ENCODE measurements around the gene GLIS1.

The GLIS1 gene

DNA sequence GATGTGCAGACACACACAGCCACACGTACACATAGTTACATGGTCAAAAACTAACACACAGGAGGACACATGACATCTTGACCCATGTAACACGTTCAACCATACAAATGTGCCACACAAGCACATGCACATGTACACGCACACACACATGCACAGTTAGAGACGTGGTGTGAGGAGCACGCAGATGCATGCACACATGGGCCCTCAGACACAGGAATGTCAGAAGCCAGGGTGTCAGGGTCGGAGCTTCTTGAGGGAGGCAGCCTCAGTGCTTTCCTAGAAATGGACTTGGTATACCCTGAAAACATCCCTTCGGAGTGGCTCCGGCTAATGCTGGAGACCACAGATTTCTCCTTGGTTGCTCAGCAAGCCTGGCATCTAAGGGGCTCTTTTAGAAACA is 165.4 kb downstream of the GLIS1 start:
- Histone ChIP-seq H3K27ac (no peak overlapping the region), H3K9ac (ENCODE audit: insufficient read length) (no peak overlapping the region), H3K9me3 (ENCODE audit: low read depth, low read length) (no peaks in the 10 kb centered on the region), H3K36me3 (ENCODE audit: insufficient read depth, low read length) (no peaks in the 10 kb centered on the region), H3K4me3 (no peak overlapping the region)
- TF ChIP-seq EZH2 (IDR thresholded peaks at IDR 0.05) (no peak), POLR2AphosphoS5 (IDR thresholded peaks at IDR 0.05; ENCODE audit: borderline replicate concordance, low read depth, low read length) (no peak), FOXP2 (optimal IDR thresholded peaks at IDR 0.05; ENCODE audit: control extremely low read depth, extremely low read length, insufficient read depth) (no peak)
- no peak for DNase-seq (ENCODE audit: low read depth, low spot score)

DNA sequence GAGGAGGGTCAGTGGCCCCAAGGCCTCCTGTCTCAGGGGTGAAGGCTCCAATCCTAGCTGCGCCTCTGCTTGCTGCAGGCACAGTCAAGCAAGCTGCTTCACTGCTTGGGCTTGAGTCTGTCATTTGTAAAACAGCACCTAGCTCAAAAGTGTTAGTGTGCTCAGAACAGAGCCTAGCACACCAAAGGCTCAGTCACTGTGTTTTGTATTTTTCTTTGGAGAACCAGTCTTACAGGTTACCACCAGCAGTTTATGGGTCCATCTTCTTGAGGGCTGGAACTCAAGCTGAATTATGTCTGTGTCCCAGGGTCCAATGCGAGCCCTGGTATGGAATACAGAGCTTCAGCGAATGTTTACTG is 166.2 kb downstream of the GLIS1 start:
- no peaks in the 10 kb centered on the region for H3K36me3 ChIP-seq (ENCODE audit: insufficient read depth, low read length)
- TF ChIP-seq POLR2AphosphoS5 (IDR thresholded peaks at IDR 0.05; ENCODE audit: borderline replicate concordance, low read depth, low read length): no peak
- no peak overlapping the region for H3K9ac ChIP-seq (ENCODE audit: insufficient read length)
- no peak overlapping the region for H3K4me3 ChIP-seq
- DNase-seq (ENCODE audit: low read depth, low spot score): no peak
- H3K27ac ChIP-seq: no peak overlapping the region
- no peaks in the 10 kb centered on the region for H3K9me3 ChIP-seq (ENCODE audit: low read depth, low read length)

GRCh38 chr1:53572065-53572814 is 166.7 kb downstream of the GLIS1 start:
- H3K27ac ChIP-seq: peak overlapping the region; percentile 16; the same call in 1 of the 2 replicates
- DNase-seq (ENCODE audit: low read depth, low spot score): no peak
- TF ChIP-seq FOXP2 (optimal IDR thresholded peaks at IDR 0.05; ENCODE audit: control extremely low read depth, extremely low read length, insufficient read depth): no peak
- TF ChIP-seq EZH2 (IDR thresholded peaks at IDR 0.05): no peak
- no peak for TF ChIP-seq POLR2AphosphoS5 (IDR thresholded peaks at IDR 0.05; ENCODE audit: borderline replicate concordance, low read depth, low read length)
- no peak overlapping the region for H3K9ac ChIP-seq (ENCODE audit: insufficient read length)
- no peaks in the 10 kb centered on the region for H3K36me3 ChIP-seq (ENCODE audit: insufficient read depth, low read length)
- H3K9me3 ChIP-seq (ENCODE audit: low read depth, low read length): no peaks in the 10 kb centered on the region
- H3K4me3 ChIP-seq: no peak overlapping the region; the same call in 1 of the 2 replicates

GRCh38 chr1:53568540-53568939 is 170.4 kb downstream of the GLIS1 start:
- Histone ChIP-seq H3K36me3 (ENCODE audit: insufficient read depth, low read length) (no peaks in the 10 kb centered on the region), H3K27ac (no peak overlapping the region), H3K9ac (ENCODE audit: insufficient read length) (no peak overlapping the region), H3K9me3 (ENCODE audit: low read depth, low read length) (no peaks in the 10 kb centered on the region), H3K4me3 (no peak overlapping the region)
- DNase-seq (ENCODE audit: low read depth, low spot score): no peak
- TF ChIP-seq EZH2 (IDR thresholded peaks at IDR 0.05): no peak
- no peak for TF ChIP-seq POLR2AphosphoS5 (IDR thresholded peaks at IDR 0.05; ENCODE audit: borderline replicate concordance, low read depth, low read length)
- TF ChIP-seq FOXP2 (optimal IDR thresholded peaks at IDR 0.05; ENCODE audit: control extremely low read depth, extremely low read length, insufficient read depth): no peak

DNA sequence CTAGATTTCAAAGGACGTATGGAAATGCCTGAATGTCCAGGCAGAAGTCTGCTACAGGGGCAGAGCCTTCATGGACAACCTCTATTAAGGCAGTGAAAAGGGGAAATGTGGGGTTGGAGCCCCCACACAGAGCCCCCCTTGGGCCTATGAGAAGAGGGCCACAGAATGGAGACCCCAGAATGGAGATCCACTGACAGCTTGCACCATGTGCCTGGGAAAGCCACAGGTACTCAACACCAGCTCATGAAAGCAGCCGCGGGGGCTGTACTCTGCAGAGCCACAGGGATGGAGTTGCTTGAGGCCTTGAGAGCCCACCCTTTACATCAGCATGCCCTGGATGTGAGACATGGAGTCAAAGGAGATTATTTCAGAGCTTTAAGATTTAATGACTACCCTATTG is 171.1 kb downstream of the GLIS1 start:
- Histone ChIP-seq H3K27ac (no peak overlapping the region), H3K9me3 (ENCODE audit: low read depth, low read length) (no peaks in the 10 kb centered on the region), H3K9ac (ENCODE audit: insufficient read length) (no peak overlapping the region), H3K4me3 (no peak overlapping the region), H3K36me3 (ENCODE audit: insufficient read depth, low read length) (no peaks in the 10 kb centered on the region)
- no peak for DNase-seq (ENCODE audit: low read depth, low spot score)
- TF ChIP-seq FOXP2 (optimal IDR thresholded peaks at IDR 0.05; ENCODE audit: control extremely low read depth, extremely low read length, insufficient read depth): no peak
- no peak for TF ChIP-seq EZH2 (IDR thresholded peaks at IDR 0.05)

- Histone ChIP-seq H3K27ac (no peak overlapping the region), H3K4me3 (no peak overlapping the region), H3K9ac (ENCODE audit: insufficient read length) (no peak overlapping the region), H3K9me3 (ENCODE audit: low read depth, low read length) (no peaks in the 10 kb centered on the region), H3K36me3 (ENCODE audit: insufficient read depth, low read length) (no peaks in the 10 kb centered on the region)
- DNase-seq (ENCODE audit: low read depth, low spot score): no peak
- TF ChIP-seq EZH2 (IDR thresholded peaks at IDR 0.05) (no peak), FOXP2 (optimal IDR thresholded peaks at IDR 0.05; ENCODE audit: control extremely low read depth, extremely low read length, insufficient read depth) (no peak), POLR2AphosphoS5 (IDR thresholded peaks at IDR 0.05; ENCODE audit: borderline replicate concordance, low read depth, low read length) (no peak)
Measured at GRCh38 chr1:53567450-53567849, 171.5 kb downstream of the GLIS1 start.

GRCh38 chr1:53563611-53564010 is 175.4 kb downstream of the GLIS1 start:
- no peak overlapping the region for H3K9ac ChIP-seq (ENCODE audit: insufficient read length)
- TF ChIP-seq FOXP2 (optimal IDR thresholded peaks at IDR 0.05; ENCODE audit: control extremely low read depth, extremely low read length, insufficient read depth) (no peak), EZH2 (IDR thresholded peaks at IDR 0.05) (no peak), POLR2AphosphoS5 (IDR thresholded peaks at IDR 0.05; ENCODE audit: borderline replicate concordance, low read depth, low read length) (no peak)

DNA sequence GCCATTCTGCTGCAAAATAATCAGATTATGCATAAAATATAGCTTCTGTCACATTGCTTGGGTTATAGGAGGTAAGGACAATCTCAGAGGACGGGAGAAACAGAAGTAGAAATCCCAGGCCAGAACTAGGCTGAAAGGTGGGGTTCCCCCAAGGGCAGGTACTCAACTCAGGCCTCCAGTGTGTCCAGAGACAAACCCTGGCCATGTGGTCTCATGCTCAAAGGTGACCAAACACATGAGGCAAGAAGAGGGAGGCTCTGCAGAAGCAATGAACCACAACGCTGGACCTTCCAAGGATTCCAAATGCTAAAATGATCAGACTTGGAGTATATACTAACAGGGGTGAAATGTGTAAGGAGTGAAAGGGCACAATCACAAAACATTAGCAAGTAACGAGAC is 176.0 kb downstream of the GLIS1 start:
- no peaks in the 10 kb centered on the region for H3K9me3 ChIP-seq (ENCODE audit: low read depth, low read length)
- H3K27ac ChIP-seq: no peak overlapping the region
- TF ChIP-seq FOXP2 (optimal IDR thresholded peaks at IDR 0.05; ENCODE audit: control extremely low read depth, extremely low read length, insufficient read depth): no peak
- no peak for DNase-seq (ENCODE audit: low read depth, low spot score)
- H3K4me3 ChIP-seq: no peak overlapping the region
- no peak overlapping the region for H3K9ac ChIP-seq (ENCODE audit: insufficient read length)
- H3K36me3 ChIP-seq (ENCODE audit: insufficient read depth, low read length): no peaks in the 10 kb centered on the region

More at GRCh38 chr1:53563611-53564010, 175.4 kb downstream of the GLIS1 start:
- H3K27ac ChIP-seq: no peak overlapping the region
- H3K9me3 ChIP-seq (ENCODE audit: low read depth, low read length): no peaks in the 10 kb centered on the region
- DNase-seq (ENCODE audit: low read depth, low spot score): no peak
- no peak overlapping the region for H3K4me3 ChIP-seq
- no peaks in the 10 kb centered on the region for H3K36me3 ChIP-seq (ENCODE audit: insufficient read depth, low read length)

GRCh38 chr1:53562291-53562980 is 176.5 kb downstream of the GLIS1 start:
- Histone ChIP-seq H3K4me3 (no peak overlapping the region), H3K36me3 (ENCODE audit: insufficient read depth, low read length) (no peaks in the 10 kb centered on the region), H3K27ac (no peak overlapping the region), H3K9me3 (ENCODE audit: low read depth, low read length) (no peaks in the 10 kb centered on the region), H3K9ac (ENCODE audit: insufficient read length) (no peak overlapping the region)
- no peak for TF ChIP-seq EZH2 (IDR thresholded peaks at IDR 0.05)
- TF ChIP-seq POLR2AphosphoS5 (IDR thresholded peaks at IDR 0.05; ENCODE audit: borderline replicate concordance, low read depth, low read length): no peak
- DNase-seq (ENCODE audit: low read depth, low spot score): no peak

All from SK-N-MC (cell line).